Thyroid gland (tissue), 4 donors: ENCODE data around the gene ATP6V0C.

Source experiments
- CTCF ChIP-seq, 6 experiments: fragments of 200-600 bp in 3 of 6; fragments of 450-650 bp in 3 of 6; sonication (generic) in 3 of 6; IDR thresholded peaks; one replicate each; pipeline ENCODE4 v1.5.1; 2016 to 2019; ENCODE audit warnings: antibody characterized with exemption in 6 of 6, mild to moderate bottlenecking in 2 of 6, inconsistent platforms in 1 of 6, moderate library complexity in 1 of 6
- POLR2A ChIP-seq, 2 donors: fragments of 450-650 bp; IDR thresholded peaks; one replicate each; pipeline ENCODE4 v1.6.1; 2017; ENCODE audit warnings: antibody characterized with exemption in 2 of 2, mild to moderate bottlenecking in 2 of 2, moderate library complexity in 1 of 2

GRCh38 chr16:2470603-2471015, 43.1 kb upstream of the ATP6V0C start:
- TF ChIP-seq POLR2A (IDR thresholded peaks at IDR 0.05) (no peak), CTCF (IDR thresholded peaks at IDR 0.05) (no peak)
